ENCODE results near the gene TAS2R30. TPM values are rescaled to one million over a fixed set of nuclear protein-coding genes. Genes with fewer than 3 reads are reported as not detected.

TAS2R30 gene
- total and polyA plus RNA-seq, 9 of the 15 experiments (the other 6 are each of a cell fraction or from before 2014, with no cell fraction given), result 0.11 to 4.0 (median 0.99) TPM; not detected in 3

DNA sequence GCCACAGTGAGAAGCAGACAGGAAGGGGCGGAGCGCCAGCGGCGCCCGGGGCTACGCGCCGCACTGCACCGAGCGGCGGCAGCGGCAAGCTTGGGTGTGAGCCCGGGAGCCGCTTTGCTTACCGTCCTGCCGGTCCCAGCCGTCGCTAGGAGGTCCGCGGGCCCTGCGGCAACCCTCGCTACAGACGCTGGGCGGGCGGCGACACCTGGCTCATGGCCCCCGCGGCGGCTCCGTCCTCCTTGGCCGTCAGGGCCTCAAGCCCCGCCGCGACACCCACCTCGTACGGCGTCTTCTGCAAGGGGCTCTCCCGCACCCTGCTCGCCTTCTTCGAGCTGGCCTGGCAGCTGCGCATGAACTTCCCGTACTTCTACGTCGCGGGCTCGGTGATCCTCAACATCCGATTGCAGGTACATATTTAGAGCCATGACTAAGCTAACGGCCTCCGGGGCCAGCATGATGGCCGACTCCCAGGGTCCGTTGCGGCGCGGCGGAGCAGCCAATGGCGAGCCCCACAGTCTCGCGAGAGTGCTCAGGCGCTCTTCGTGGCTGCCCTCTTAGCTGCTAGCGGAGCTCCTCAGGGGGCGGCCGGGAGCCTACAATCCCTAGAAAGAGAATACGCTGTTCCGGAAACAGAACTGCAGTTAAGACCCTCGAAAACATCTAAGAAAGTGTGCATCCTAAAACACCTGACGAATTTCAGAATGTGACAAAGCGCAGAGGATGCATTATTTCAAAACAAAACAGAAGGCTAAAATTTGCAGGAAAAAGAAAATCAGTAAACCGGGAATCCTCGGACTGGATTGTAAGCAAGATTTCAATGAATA, 36.9 kb upstream of the TAS2R30 start, which contains the start of gene SMIM10L1 (continued):
- TF ChIP-seq, protein P1, sequence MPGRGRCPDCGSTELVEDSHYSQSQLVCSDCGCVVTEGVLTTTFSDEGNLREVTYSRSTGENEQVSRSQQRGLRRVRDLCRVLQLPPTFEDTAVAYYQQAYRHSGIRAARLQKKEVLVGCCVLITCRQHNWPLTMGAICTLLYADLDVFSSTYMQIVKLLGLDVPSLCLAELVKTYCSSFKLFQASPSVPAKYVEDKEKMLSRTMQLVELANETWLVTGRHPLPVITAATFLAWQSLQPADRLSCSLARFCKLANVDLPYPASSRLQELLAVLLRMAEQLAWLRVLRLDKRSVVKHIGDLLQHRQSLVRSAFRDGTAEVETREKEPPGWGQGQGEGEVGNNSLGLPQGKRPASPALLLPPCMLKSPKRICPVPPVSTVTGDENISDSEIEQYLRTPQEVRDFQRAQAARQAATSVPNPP (IDR thresholded peaks at IDR 0.05; ENCODE audit: borderline replicate concordance, insufficient read depth, insufficient read length), result no peak
- TF ChIP-seq NFIC (IDR thresholded peaks at IDR 0.05), result peak; percentile 22; the same call in 1 of the 2 replicates
- TF ChIP-seq, protein P2, sequence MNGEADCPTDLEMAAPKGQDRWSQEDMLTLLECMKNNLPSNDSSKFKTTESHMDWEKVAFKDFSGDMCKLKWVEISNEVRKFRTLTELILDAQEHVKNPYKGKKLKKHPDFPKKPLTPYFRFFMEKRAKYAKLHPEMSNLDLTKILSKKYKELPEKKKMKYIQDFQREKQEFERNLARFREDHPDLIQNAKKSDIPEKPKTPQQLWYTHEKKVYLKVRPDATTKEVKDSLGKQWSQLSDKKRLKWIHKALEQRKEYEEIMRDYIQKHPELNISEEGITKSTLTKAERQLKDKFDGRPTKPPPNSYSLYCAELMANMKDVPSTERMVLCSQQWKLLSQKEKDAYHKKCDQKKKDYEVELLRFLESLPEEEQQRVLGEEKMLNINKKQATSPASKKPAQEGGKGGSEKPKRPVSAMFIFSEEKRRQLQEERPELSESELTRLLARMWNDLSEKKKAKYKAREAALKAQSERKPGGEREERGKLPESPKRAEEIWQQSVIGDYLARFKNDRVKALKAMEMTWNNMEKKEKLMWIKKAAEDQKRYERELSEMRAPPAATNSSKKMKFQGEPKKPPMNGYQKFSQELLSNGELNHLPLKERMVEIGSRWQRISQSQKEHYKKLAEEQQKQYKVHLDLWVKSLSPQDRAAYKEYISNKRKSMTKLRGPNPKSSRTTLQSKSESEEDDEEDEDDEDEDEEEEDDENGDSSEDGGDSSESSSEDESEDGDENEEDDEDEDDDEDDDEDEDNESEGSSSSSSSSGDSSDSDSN (IDR thresholded peaks at IDR 0.05; ENCODE audit: borderline replicate concordance in 1 of 2, low read depth in 2 of 2, low read length in 2 of 2), result 0 out of 4 replicates have a peak, but pooled peaks of 1 of the 2 experiments have one; percentile 27
- no peak for TF ChIP-seq CAMTA2 (CRISPR knock-in tag; conservative IDR thresholded peaks at IDR 0.05)
- TF ChIP-seq, protein P3, sequence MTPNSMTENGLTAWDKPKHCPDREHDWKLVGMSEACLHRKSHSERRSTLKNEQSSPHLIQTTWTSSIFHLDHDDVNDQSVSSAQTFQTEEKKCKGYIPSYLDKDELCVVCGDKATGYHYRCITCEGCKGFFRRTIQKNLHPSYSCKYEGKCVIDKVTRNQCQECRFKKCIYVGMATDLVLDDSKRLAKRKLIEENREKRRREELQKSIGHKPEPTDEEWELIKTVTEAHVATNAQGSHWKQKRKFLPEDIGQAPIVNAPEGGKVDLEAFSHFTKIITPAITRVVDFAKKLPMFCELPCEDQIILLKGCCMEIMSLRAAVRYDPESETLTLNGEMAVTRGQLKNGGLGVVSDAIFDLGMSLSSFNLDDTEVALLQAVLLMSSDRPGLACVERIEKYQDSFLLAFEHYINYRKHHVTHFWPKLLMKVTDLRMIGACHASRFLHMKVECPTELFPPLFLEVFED (CRISPR knock-in tag; conservative IDR thresholded peaks at IDR 0.05), result no peak
- no peak for TF ChIP-seq RNF2 (IDR thresholded peaks at IDR 0.05)
- TF ChIP-seq SUPT5H (IDR thresholded peaks at IDR 0.05), result peak; percentile 87
- TF ChIP-seq POLR2H (tag; IDR thresholded peaks at IDR 0.05; ENCODE audit: low read depth), result peak; percentile 48; the same call in 1 of the 2 replicates
- no peak for TF ChIP-seq SMARCA5 (IDR thresholded peaks at IDR 0.05)
- TF ChIP-seq, protein P4, sequence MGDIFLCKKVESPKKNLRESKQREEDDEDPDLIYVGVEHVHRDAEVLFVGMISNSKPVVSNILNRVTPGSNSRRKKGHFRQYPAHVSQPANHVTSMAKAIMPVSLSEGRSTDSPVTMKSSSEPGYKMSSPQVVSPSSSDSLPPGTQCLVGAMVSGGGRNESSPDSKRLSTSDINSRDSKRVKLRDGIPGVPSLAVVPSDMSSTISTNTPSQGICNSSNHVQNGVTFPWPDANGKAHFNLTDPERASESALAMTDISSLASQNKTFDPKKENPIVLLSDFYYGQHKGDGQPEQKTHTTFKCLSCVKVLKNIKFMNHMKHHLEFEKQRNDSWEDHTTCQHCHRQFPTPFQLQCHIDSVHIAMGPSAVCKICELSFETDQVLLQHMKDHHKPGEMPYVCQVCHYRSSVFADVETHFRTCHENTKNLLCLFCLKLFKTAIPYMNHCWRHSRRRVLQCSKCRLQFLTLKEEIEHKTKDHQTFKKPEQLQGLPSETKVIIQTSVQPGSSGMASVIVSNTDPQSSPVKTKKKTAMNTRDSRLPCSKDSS (IDR thresholded peaks at IDR 0.05; ENCODE audit: low read depth, partially characterized antibody), result no peak
- no peak for TF ChIP-seq SIX5 (IDR thresholded peaks at IDR 0.05; ENCODE audit: borderline replicate concordance in 1 of 2, insufficient read depth in 1 of 2, low read depth in 1 of 2, low read length in 2 of 2)
- TF ChIP-seq HNRNPL (IDR thresholded peaks at IDR 0.05; ENCODE audit: low read depth, low read length), result peak; percentile 28; the same call in 1 of the 2 replicates
- no peak for TF ChIP-seq FUS (optimal IDR thresholded peaks at IDR 0.05; ENCODE audit: low read depth, low read length)
- TF ChIP-seq, protein P5, sequence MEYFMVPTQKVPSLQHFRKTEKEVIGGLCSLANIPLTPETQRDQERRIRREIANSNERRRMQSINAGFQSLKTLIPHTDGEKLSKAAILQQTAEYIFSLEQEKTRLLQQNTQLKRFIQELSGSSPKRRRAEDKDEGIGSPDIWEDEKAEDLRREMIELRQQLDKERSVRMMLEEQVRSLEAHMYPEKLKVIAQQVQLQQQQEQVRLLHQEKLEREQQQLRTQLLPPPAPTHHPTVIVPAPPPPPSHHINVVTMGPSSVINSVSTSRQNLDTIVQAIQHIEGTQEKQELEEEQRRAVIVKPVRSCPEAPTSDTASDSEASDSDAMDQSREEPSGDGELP (CRISPR knock-in tag; IDR thresholded peaks at IDR 0.05; ENCODE audit: borderline replicate concordance), result peak; percentile 53; the same call in 1 of the 2 replicates
- TF ChIP-seq, protein P6, sequence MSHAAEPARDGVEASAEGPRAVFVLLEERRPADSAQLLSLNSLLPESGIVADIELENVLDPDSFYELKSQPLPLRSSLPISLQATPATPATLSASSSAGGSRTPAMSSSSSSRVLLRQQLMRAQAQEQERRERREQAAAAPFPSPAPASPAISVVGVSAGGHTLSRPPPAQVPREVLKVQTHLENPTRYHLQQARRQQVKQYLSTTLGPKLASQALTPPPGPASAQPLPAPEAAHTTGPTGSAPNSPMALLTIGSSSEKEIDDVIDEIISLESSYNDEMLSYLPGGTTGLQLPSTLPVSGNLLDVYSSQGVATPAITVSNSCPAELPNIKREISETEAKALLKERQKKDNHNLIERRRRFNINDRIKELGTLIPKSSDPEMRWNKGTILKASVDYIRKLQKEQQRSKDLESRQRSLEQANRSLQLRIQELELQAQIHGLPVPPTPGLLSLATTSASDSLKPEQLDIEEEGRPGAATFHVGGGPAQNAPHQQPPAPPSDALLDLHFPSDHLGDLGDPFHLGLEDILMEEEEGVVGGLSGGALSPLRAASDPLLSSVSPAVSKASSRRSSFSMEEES (CRISPR knock-in tag; IDR thresholded peaks at IDR 0.05), result no peak
- no peak for TF ChIP-seq RHOXF2B (CRISPR knock-in tag; conservative IDR thresholded peaks at IDR 0.05)
- no peak for TF ChIP-seq NFATC3 (IDR thresholded peaks at IDR 0.05)
